ENCODE data around the gene CCDC201. TPM values are rescaled to one million over a fixed set of nuclear protein-coding genes. Genes with fewer than 3 reads are reported as not detected.

The CCDC201 gene
- polyA plus RNA-seq, 1 donor: not detected

DNA sequence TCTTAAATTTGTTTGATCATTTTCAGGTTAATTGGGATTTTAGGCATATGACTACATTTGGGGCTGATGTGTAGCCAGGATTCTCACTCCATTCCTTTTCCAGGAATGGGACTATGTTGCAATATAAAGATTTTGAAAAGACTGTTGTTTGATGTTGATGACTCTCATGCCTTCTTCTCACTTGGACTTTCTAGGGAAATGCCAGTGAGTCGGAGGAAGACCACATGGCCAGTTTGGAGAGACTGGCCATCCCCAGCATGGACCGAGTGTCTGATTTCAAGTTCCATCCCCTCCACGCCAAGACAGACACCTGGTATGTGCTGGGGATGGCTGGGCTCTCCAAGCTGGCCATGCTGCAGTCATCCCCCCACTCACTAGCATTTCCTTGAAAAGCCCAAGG is 42.7 kb upstream of the CCDC201 start:
- peaks cover 4% of the 10 kb centered on the region for H3K9me3 ChIP-seq (ENCODE audit: control insufficient read depth, low read depth, low read length)
- DNase-seq: no peak
- peaks cover 10% of the 10 kb centered on the region for H3K4me1 ChIP-seq (ENCODE audit: control insufficient read depth, insufficient read depth, low read length)
- no CpG with 5 or more reads among the region's 3 CpGs for WGBS (ENCODE audit: insufficient coverage, low lambda C conversion rate)
- peaks cover 27% of the 10 kb centered on the region for H3K27me3 ChIP-seq (ENCODE audit: control insufficient read depth, insufficient read depth, low read length)
- H3K36me3 ChIP-seq (ENCODE audit: control insufficient read depth, insufficient read depth, low read length): peaks cover 19% of the 10 kb centered on the region
- H3K4me3 ChIP-seq (ENCODE audit: low read length): no peak overlapping the region
- no peak overlapping the region for H3K27ac ChIP-seq (ENCODE audit: low read length)

DNA sequence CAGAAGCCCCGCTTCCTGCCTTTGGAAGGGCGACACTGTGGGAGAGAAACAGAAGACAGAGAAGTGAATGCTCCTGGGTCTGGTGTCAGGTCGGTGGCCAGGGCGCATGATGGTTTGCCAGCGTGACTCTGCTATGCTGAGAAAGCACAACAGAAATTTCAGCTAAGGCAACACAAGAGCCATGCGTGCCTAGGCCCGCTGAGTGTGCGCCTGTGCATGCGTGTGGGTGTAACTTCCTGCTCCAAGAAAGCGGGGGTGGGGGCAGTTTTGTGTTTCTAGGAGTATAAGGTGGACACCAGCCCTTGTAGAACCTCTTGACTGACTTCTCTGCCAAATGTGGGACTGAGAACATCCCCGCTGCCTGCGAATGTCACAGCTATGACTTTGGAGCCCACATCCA is 42.0 kb upstream of the CCDC201 start:
- Histone ChIP-seq H3K4me1 (ENCODE audit: control insufficient read depth, insufficient read depth, low read length) (peaks cover 10% of the 10 kb centered on the region), H3K4me3 (ENCODE audit: low read length) (no peak overlapping the region), H3K27ac (ENCODE audit: low read length) (no peak overlapping the region), H3K9me3 (ENCODE audit: control insufficient read depth, low read depth, low read length) (peaks cover 4% of the 10 kb centered on the region), H3K36me3 (ENCODE audit: control insufficient read depth, insufficient read depth, low read length) (peaks cover 19% of the 10 kb centered on the region), H3K27me3 (ENCODE audit: control insufficient read depth, insufficient read depth, low read length) (peaks cover 21% of the 10 kb centered on the region)
- no peak for DNase-seq
- no CpG with 5 or more reads among the region's 12 CpGs for WGBS (ENCODE audit: insufficient coverage, low lambda C conversion rate)

DNA sequence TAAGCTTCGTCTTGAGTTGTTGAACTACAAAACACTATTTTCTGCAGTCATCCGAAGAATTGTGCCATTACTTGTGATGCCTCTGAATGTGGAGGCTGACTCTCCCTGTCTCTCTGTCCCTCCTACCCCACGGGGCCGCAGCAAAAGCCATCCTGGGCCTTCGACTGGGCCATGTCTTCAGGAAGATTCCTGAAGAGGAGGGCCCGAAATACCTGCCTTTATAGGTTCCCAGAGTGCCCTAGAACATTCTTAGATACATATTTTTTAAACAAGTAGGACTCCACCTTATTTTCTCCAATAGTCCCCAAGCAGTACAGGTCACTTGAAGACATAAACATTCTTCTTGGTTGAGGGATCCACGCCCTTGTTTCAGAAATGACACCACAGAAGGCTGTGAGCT is 40.1 kb upstream of the CCDC201 start:
- Histone ChIP-seq H3K27ac (ENCODE audit: low read length) (no peak overlapping the region), H3K4me1 (ENCODE audit: control insufficient read depth, insufficient read depth, low read length) (peaks cover 4% of the 10 kb centered on the region), H3K36me3 (ENCODE audit: control insufficient read depth, insufficient read depth, low read length) (peaks cover 19% of the 10 kb centered on the region), H3K27me3 (ENCODE audit: control insufficient read depth, insufficient read depth, low read length) (peaks cover 4% of the 10 kb centered on the region), H3K9me3 (ENCODE audit: control insufficient read depth, low read depth, low read length) (peaks cover 4% of the 10 kb centered on the region), H3K4me3 (ENCODE audit: low read length) (no peak overlapping the region)
- no peak for DNase-seq
- WGBS (ENCODE audit: insufficient coverage, low lambda C conversion rate): 100% methylated on average over 1 of the region's 7 CpGs

DNA sequence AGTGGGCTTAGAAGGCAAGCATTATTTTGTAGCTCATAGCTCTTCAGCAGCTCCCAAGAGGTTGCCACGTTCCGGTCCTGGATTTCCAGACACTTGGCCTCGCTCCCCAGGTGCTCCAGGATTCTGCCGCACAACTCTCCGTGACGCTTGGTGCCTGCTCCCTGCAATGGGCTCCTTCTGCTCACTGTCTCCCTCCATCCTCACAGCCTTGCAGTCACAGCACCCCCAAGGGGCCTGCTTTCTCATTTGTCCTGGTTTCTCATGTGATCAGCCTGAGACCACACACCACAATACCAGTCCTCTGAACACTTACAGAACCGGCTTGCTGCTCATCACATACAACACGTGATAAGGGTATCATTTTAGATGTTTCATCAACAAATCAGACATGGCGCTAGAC is 38.4 kb upstream of the CCDC201 start:
- H3K27me3 ChIP-seq (ENCODE audit: control insufficient read depth, insufficient read depth, low read length): no peaks in the 10 kb centered on the region
- peaks cover 14% of the 10 kb centered on the region for H3K36me3 ChIP-seq (ENCODE audit: control insufficient read depth, insufficient read depth, low read length)
- peaks cover 4% of the 10 kb centered on the region for H3K9me3 ChIP-seq (ENCODE audit: control insufficient read depth, low read depth, low read length)
- no peak for DNase-seq
- H3K4me3 ChIP-seq (ENCODE audit: low read length): no peak overlapping the region
- no peak overlapping the region for H3K27ac ChIP-seq (ENCODE audit: low read length)
- no peaks in the 10 kb centered on the region for H3K4me1 ChIP-seq (ENCODE audit: control insufficient read depth, insufficient read depth, low read length)
- no CpG with 5 or more reads among the region's 9 CpGs for WGBS (ENCODE audit: insufficient coverage, low lambda C conversion rate)

DNA sequence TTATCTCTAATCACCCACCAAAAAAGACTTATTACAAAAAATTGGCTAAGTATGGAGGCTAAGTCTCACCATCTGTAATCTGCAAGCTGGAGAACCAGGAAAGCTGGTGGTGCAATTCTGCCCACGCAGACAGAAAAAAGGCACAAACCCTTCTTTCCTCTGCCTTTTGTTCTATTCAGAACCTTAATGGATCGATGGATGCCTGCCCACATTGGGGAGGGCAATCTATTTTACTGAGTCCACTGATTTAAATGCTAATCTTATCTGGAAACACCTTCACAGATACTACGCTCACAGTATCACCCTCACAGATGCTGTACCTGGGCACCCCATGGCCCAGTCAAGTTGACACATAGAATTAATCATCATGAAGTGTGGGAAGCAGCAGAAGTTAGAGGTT is 38.0 kb upstream of the CCDC201 start:
- 100% methylated on average over 1 of the region's 3 CpGs for WGBS (ENCODE audit: insufficient coverage, low lambda C conversion rate)

DNA sequence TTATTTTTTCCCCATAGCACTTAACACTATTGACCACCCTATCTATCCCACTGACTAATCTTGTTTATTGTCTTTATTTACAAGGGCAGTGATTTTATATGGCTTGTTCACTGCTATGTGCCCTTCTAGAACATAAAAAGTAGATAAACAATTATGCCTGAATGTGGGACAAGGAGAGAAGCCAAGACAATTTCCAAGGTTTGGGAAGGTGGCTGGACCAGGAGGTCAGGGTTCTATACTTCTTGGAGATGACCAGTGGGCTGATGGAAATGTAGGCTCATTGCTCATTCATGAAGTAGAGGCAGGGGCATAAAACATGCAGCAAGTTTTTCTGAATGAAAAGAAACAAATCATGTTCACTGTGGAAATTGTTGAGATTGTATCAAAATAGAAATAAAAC is 36.7 kb upstream of the CCDC201 start:
- H3K27me3 ChIP-seq (ENCODE audit: control insufficient read depth, insufficient read depth, low read length): no peaks in the 10 kb centered on the region
- H3K27ac ChIP-seq (ENCODE audit: low read length): no peak overlapping the region
- peaks cover 5% of the 10 kb centered on the region for H3K36me3 ChIP-seq (ENCODE audit: control insufficient read depth, insufficient read depth, low read length)
- DNase-seq: no peak
- no peak overlapping the region for H3K4me3 ChIP-seq (ENCODE audit: low read length)
- H3K4me1 ChIP-seq (ENCODE audit: control insufficient read depth, insufficient read depth, low read length): no peaks in the 10 kb centered on the region
- H3K9me3 ChIP-seq (ENCODE audit: control insufficient read depth, low read depth, low read length): peaks cover 4% of the 10 kb centered on the region

More for the DNA sequence above, 38.0 kb upstream of the CCDC201 start:
- DNase-seq: no peak
- no peaks in the 10 kb centered on the region for H3K27me3 ChIP-seq (ENCODE audit: control insufficient read depth, insufficient read depth, low read length)
- H3K4me3 ChIP-seq (ENCODE audit: low read length): no peak overlapping the region
- no peak overlapping the region for H3K27ac ChIP-seq (ENCODE audit: low read length)
- H3K36me3 ChIP-seq (ENCODE audit: control insufficient read depth, insufficient read depth, low read length): peaks cover 11% of the 10 kb centered on the region
- peaks cover 4% of the 10 kb centered on the region for H3K9me3 ChIP-seq (ENCODE audit: control insufficient read depth, low read depth, low read length)
- H3K4me1 ChIP-seq (ENCODE audit: control insufficient read depth, insufficient read depth, low read length): no peaks in the 10 kb centered on the region

DNA sequence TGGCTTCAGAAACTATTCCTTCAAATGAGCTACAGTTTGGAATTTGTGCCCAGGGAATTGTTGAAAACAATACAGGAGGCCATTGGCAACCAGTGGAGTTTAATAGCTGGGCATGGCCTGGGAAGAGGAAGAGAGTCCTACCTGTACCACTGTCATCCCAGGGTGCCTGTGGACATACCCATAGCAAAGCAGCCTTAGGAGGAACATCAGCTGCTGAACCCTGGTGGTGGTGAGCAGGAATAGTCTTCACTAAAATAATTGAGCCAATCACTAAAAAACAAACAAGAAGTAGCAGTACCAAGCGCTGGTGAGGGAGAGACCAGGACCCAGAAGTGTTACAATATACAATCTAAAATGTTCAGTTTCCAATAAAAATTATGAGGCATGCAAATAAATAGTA is 29.9 kb upstream of the CCDC201 start:
- DNase-seq: no peak

DNA sequence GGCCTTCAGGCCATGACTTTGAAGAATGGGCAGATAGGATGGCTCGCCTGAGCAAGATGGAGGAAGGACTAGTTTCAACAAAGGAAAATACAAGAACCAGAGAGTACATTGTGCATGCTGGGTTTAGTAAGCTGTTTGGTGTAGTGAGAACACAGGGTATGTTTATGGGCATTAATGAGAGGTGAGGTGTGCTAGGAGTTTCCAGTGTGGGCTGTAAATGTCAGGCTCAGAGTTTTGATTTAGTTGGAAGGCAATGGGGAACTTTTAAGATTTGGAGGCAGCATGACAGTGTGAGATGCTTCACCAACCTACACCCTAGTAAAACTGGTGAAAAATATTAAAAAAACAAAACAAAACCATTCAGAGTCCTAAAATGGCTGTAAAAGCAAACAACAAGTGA is 28.7 kb upstream of the CCDC201 start:
- peaks cover 2% of the 10 kb centered on the region for H3K27me3 ChIP-seq (ENCODE audit: control insufficient read depth, insufficient read depth, low read length)
- H3K27ac ChIP-seq (ENCODE audit: low read length): no peak overlapping the region
- H3K4me1 ChIP-seq (ENCODE audit: control insufficient read depth, insufficient read depth, low read length): no peaks in the 10 kb centered on the region
- WGBS (ENCODE audit: insufficient coverage, low lambda C conversion rate): 86% methylated on average over 1 of the region's 1 CpG
- no peak overlapping the region for H3K4me3 ChIP-seq (ENCODE audit: low read length)
- no peak for DNase-seq
- H3K36me3 ChIP-seq (ENCODE audit: control insufficient read depth, insufficient read depth, low read length): no peaks in the 10 kb centered on the region
- no peaks in the 10 kb centered on the region for H3K9me3 ChIP-seq (ENCODE audit: control insufficient read depth, low read depth, low read length)

More for the DNA sequence above, 29.9 kb upstream of the CCDC201 start:
- H3K27ac ChIP-seq (ENCODE audit: low read length): no peak overlapping the region
- H3K9me3 ChIP-seq (ENCODE audit: control insufficient read depth, low read depth, low read length): no peaks in the 10 kb centered on the region
- H3K4me1 ChIP-seq (ENCODE audit: control insufficient read depth, insufficient read depth, low read length): no peaks in the 10 kb centered on the region
- no CpG with 5 or more reads among the region's 1 CpG for WGBS (ENCODE audit: insufficient coverage, low lambda C conversion rate)
- H3K36me3 ChIP-seq (ENCODE audit: control insufficient read depth, insufficient read depth, low read length): no peaks in the 10 kb centered on the region
- H3K4me3 ChIP-seq (ENCODE audit: low read length): no peak overlapping the region
- H3K27me3 ChIP-seq (ENCODE audit: control insufficient read depth, insufficient read depth, low read length): peaks cover 2% of the 10 kb centered on the region

DNA sequence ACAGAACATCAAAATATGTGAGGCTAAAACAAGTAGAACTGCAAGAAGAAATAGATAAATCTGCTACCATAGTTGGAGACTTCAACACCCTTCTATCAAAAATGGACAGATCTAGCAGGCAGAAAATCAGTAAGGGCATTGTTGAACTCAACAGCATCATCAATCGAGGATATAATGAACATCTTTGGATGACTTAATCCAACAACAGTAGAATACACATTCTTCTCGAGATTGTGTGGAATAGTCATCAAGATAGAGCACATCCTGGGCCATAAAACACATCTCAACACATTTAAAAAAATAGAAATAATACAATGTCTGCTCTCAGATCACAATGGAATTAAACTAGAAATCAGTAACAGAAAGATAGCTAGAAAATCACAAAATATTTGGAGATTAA is 25.3 kb upstream of the CCDC201 start:
- Histone ChIP-seq H3K4me3 (ENCODE audit: low read length) (no peak overlapping the region), H3K9me3 (ENCODE audit: control insufficient read depth, low read depth, low read length) (no peaks in the 10 kb centered on the region), H3K4me1 (ENCODE audit: control insufficient read depth, insufficient read depth, low read length) (peaks cover 5% of the 10 kb centered on the region), H3K36me3 (ENCODE audit: control insufficient read depth, insufficient read depth, low read length) (no peaks in the 10 kb centered on the region), H3K27me3 (ENCODE audit: control insufficient read depth, insufficient read depth, low read length) (peaks cover 2% of the 10 kb centered on the region), H3K27ac (ENCODE audit: low read length) (no peak overlapping the region)
- no CpG with 5 or more reads among the region's 2 CpGs for WGBS (ENCODE audit: insufficient coverage, low lambda C conversion rate)
- DNase-seq: no peak

DNA sequence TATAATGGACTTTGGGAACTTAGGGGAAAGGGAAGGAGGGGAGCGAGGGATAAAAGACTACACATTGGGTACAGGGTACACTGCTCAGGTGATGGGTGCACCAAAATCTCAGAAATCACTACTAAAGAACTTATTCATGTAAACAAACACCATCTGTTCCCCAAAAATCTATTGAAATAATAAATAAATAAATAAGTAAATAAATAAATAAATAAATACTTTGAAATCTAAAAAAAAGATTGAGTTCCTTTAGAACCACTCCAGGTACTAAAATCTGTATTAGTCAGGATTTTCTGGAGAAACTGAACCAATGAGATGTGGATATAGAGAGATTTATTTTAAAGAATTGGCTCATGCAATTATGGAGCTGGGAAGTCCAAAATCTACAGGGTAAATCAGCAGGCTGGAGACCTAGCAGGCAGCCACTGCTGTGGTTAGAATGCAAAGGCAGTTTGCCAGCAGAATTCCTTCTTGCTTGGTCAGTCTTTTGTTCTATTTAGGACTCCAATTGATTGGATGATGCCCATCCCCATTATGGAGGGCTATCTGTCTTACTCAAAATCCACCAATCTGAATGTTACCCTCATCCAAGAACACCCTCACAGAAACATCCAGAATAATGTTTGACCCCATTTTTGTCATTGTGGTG is 24.3 kb upstream of the CCDC201 start:
- H3K9me3 ChIP-seq (ENCODE audit: control insufficient read depth, low read depth, low read length): no peaks in the 10 kb centered on the region
- H3K27ac ChIP-seq (ENCODE audit: low read length): no peak overlapping the region
- no peaks in the 10 kb centered on the region for H3K36me3 ChIP-seq (ENCODE audit: control insufficient read depth, insufficient read depth, low read length)
- H3K27me3 ChIP-seq (ENCODE audit: control insufficient read depth, insufficient read depth, low read length): peaks cover 2% of the 10 kb centered on the region
- WGBS (ENCODE audit: insufficient coverage, low lambda C conversion rate): no CpG with 5 or more reads among the region's 1 CpG
- DNase-seq: no peak
- H3K4me3 ChIP-seq (ENCODE audit: low read length): no peak overlapping the region
- peaks cover 5% of the 10 kb centered on the region for H3K4me1 ChIP-seq (ENCODE audit: control insufficient read depth, insufficient read depth, low read length)

DNA sequence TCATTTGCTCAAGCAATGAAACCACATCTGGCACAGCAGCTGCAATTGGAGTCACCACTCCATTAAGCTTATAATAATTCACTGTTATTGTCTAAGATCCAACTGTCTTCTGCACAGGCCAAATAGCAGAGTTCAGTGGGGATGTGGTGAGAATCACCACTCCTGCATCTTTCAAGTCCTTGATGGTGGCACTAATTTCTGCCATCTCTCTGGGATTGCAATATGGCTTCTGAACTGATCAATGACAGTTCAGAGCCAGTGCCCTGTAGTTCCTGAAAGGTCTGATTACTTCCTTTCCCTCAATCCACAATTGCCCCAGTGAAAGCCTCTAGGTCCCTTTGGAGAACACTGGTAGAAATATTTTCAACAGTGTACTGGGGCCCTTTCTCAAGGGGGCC is 21.8 kb upstream of the CCDC201 start:
- no peaks in the 10 kb centered on the region for H3K36me3 ChIP-seq (ENCODE audit: control insufficient read depth, insufficient read depth, low read length)
- peaks cover 12% of the 10 kb centered on the region for H3K27me3 ChIP-seq (ENCODE audit: control insufficient read depth, insufficient read depth, low read length)
- H3K4me3 ChIP-seq (ENCODE audit: low read length): no peak overlapping the region
- H3K9me3 ChIP-seq (ENCODE audit: control insufficient read depth, low read depth, low read length): no peaks in the 10 kb centered on the region
- no peak overlapping the region for H3K27ac ChIP-seq (ENCODE audit: low read length)
- H3K4me1 ChIP-seq (ENCODE audit: control insufficient read depth, insufficient read depth, low read length): peaks cover 5% of the 10 kb centered on the region
- no peak for DNase-seq

Measured in large intestine (tissue), 3 donors.